Gastrocnemius medialis (tissue), 4 donors: ENCODE measurements around the gene CCSER2.

Experiments
- POLR2A ChIP-seq, 2 donors: fragments of 450-650 bp; IDR thresholded peaks; one replicate each; pipeline ENCODE4 v1.6.1; 2017; ENCODE audit warnings: antibody characterized with exemption in 2 of 2, mild to moderate bottlenecking in 2 of 2, moderate library complexity in 2 of 2
- TF ChIP-seq, protein P1 (sequence below), 5 experiments: fragments of 450-650 bp in 3 of 5; fragments of 200-600 bp in 2 of 5; sonication (generic) in 2 of 5; IDR thresholded peaks in 4 of 5; conservative IDR thresholded peaks in 1 of 5; 1 replicate in 4 of 5; 2 replicates in 1 of 5; pipeline ENCODE4 v1.5.1; 2016 to 2019; ENCODE audit warnings: antibody characterized with exemption in 5 of 5, mild to moderate bottlenecking in 3 of 5, moderate library complexity in 3 of 5

DNA sequence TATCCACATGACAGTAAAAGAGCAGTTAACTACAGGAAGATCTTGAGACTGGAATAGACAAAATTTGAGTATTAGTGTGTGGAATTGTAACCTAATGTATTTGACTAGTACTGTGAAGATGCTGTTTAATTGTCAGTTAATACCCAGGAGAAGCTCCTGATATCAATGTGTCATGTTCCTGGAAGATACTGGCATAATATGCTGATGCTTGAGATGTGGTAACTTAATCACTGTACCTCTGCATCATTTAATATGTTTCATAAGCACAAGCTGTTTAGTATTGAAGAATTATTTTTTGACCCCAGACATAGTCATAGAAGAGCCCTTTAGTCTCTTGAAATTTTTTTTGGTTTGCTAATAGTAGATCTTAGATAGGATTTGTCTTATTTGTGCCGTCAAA, 15.4 kb downstream of the CCSER2 start:
- TF ChIP-seq, protein P1, sequence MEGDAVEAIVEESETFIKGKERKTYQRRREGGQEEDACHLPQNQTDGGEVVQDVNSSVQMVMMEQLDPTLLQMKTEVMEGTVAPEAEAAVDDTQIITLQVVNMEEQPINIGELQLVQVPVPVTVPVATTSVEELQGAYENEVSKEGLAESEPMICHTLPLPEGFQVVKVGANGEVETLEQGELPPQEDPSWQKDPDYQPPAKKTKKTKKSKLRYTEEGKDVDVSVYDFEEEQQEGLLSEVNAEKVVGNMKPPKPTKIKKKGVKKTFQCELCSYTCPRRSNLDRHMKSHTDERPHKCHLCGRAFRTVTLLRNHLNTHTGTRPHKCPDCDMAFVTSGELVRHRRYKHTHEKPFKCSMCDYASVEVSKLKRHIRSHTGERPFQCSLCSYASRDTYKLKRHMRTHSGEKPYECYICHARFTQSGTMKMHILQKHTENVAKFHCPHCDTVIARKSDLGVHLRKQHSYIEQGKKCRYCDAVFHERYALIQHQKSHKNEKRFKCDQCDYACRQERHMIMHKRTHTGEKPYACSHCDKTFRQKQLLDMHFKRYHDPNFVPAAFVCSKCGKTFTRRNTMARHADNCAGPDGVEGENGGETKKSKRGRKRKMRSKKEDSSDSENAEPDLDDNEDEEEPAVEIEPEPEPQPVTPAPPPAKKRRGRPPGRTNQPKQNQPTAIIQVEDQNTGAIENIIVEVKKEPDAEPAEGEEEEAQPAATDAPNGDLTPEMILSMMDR (IDR thresholded peaks at IDR 0.05 in 4 of 5, conservative IDR thresholded peaks at IDR 0.05 in 1 of 5), result no peak
- TF ChIP-seq POLR2A (IDR thresholded peaks at IDR 0.05), result no peak
